GM11168 (cell line): Measurements from ENCODE around the gene SNX20.

Experiments used
- in situ Hi-C: fragments of 300-500 bp; cut with MboI; formaldehyde crosslinking; loops from one replicate; pipeline ENCODE4 v1.12.0; 2022; ENCODE audit warnings: low sequenced_read_pairs; ENCODE audit not compliant: unreplicated experiment

Gene SNX20

DNA sequence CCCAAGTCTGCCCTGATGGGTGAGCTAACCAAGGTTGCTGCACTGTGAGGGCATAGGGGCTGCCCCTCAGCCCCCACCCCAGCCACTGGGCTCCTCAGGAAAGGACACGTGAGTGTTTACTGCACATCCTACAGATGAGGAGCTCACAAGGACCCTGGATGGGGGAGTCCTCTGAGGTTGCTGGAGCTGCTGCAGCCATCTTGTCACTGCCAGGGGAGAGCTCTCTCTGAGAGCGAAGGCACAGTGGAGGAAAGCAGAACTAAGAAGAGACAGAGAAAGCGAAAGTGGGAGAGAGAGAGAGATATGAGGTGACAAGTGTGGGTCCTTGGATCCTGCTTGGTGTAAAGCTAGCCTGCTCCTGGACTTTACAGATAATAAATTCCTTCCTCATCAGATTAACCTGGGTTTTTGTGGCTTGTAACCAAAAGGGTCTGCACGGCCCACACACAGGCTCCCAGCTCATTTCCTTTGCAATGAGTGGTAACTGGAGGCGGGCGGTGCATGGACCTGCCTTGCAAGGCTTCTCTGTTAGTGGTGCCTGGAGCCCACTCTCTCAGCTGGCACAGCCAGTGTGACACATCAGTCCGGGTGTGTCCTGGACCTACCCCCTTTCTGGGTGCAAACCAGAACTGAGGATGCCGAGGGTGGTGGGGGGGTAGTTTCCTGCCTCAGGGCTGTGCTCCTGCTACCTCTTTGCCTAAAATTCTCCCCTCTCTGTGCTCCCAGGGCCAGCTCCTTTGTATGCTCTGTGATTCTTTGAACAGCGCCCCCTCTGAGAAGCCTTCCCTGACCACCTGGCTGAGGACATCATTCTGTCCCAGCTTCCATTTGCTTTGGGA is 14.2 kb downstream of the SNX20 start:
- in situ Hi-C loops, result loop anchor here (10.0 kb wide), 1 partner anchor 138 kb away; no protein-coding TSS in a partner anchor

DNA sequence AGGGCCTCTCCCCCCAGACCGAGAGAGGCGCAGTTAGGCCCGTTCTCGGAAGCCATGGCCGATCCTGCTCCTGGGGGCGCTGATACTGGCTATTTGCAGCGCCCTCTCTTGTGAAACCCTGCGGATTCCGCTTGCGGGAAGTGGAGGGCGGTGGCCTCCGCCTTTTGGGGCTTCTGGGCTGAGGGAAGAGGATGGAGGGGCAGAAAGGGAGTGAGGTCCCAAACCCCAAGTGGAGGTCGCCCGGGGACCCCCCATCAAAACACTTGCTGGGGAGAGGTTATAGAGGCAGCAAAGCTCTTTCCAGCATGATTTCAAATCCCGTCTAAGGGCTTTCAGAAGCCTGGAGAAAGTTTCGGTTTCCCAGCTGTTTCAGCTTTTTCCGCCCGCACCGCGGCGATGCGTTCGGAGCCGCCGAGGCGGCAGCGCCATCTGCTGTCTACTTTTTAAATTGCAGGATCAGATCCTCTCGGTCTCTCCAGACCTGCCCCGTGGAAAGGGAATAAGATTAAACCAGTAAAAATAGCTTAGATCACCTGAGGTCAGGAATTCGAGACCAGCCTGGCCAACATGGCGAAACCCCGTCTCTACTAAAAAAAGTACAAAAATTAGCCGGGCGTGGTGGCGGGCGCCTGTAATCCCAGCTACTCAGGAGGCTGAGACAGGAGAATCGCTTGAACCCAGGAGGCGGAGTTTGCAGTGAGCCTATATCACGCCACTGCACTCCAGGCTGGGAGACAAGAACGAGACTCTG is 15.8 kb downstream of the SNX20 start:
- in situ Hi-C loops, result loop anchor here (10.0 kb wide), 1 partner anchor 139 kb away; no protein-coding TSS in a partner anchor

DNA sequence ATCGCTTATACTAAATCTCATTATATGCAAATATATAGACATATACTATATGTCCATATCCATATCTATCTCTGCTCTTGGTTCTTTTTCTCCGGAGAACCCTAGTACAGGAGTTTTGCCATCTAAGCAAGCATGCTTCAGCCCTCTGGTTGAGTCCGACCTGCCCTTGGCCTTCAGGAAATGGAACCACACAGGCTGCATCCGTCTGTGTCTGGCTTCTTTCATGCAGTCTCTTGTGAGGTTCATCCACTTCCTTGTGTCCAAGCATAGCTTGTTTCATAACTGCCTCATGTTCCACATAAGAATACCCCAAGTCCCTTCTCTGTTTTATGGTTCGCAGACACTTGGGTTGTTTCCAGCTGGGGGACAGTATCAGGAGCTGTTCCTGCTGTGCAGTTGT is 16.8 kb downstream of the SNX20 start:
- in situ Hi-C loops, result loop anchor here (10.0 kb wide), 1 partner anchor 141 kb away; no protein-coding TSS in a partner anchor

DNA sequence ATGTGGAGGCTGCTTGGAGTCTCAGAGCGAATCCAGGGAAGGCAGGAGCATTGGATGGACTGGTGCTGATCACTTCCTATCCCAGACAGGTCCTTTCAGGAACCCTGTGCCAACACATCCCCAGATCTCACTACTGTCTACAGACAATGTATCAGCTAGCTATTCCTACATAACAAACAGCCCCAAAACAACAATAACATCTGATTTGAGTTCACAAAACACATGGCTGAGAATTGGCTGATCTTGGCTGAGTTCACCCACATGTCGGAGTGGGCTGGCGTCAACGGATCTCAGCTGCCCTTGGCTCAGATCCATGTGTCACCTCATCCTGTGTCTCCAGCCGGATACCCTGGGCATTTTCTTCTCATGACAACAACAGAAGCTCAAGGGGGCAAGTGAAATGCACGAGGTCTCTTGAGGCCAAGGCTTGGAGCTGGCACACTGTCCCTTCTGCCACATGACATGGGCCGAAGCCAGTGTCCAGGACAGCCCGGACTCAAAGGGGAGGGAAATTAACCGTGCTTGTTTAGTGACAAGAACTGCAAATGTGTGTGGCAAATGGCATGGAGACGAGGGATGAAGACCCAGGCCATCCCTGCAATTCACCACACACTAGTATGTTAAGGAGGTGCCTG is 18.7 kb downstream of the SNX20 start:
- in situ Hi-C loops, result loop anchor here (10.0 kb wide), 1 partner anchor 142 kb away; no protein-coding TSS in a partner anchor

DNA sequence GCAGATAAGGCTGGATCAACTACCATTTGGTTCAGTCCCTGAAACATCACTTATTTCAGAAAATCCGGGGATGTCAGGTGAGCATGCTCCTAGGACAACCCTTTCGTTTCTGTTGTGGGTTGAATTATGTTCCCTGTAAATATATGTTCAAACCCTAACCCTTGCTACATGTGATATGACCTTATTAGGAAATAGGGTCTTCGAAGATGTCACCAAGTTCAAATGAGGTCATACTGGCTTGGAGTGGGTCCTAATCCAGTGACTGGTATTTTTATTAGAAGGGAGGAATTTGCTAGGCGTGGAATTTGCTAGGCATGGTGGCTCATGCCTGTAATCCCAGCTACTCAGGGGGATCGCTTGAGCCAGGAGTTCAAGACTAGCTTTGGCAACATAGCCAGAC is 21.3 kb downstream of the SNX20 start:
- in situ Hi-C loops, result loop anchor here (10.0 kb wide), 1 partner anchor 145 kb away; no protein-coding TSS in a partner anchor

DNA sequence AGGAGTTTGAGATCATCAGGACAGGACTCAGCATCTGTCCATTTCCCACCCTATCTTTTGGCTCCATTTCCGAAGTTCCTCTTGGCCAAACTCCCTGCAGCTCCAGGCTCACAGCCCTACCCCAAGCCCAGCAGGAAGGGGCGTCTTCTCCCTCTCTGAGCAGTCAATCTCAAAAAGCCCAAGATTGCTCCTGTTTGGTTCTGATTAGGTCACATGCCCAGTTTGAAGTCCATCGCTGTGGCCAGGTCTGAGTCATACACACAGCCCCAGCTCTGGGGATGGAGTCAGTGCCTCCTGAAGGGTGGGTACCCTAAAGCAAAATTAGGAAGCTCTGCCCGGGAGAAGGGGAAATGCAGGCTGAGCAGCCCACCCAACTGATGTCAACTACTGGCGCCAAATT is 23.9 kb downstream of the SNX20 start:
- in situ Hi-C loops, result no loop called here

DNA sequence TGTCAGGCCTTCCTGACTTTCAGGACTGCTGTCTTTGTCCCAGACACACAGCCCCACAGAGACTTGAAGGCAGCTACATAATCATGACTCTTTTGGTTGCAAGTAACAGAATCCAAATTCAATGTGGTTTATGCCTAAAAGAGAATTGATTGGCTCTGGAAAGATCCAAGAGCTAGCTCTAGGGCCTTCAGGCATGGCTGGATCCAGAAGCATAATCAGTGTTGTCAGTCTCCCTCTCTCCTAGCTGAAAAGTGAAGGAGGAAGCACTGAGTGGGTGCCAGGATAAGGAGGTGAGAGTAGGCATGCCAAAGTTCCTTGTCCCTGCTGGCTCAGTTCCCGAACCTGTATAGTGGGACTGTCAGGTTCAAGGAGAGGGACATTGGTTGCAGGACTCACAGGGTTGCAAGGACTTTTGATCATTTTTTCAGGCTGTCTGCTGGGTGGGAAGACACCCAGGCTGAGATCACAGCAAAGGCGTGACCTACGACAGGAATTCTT is 25.5 kb downstream of the SNX20 start:
- in situ Hi-C loops, result no loop called here

DNA sequence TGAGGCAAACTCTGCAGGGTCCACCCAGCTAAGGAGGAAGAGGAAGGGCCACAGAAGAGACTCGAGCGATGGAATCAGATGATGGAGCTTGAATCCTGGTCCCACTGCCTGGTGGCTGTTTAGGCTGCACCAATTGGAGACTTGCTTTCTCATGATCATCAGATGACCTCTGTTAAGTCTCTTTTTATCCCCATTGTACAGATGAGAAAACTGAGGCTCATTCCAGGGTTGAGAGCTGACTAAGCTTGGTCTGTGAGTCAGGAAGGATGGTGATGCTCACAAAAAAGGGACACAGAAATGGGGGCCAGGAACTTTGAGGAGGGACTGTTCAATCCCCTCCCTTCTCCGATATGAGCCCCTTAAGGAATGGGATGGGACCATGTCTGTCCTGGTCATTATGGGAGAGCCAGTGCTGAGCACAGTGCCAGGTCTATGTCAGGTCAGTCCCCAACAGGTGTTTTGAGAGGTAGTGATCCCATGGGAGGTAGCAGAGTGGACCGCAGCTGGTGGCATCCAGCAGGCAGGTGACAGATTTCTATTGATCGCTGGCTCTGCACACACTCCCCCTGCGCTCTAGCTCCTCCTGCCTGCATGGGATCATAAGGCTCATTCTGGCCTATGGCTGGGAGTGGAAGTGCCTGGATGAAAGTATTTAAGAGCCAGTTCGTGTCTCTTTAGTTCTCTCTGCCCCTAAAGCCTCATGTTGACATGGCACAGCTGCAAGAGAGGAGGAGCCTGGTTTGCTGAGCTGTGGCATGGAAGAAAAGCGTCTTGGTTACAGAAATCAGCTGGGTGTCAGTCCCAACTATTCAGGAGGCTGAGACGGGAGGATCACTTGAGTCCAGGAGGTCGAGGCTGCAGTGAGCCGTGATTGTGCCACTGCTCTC is 27.2 kb downstream of the SNX20 start:
- in situ Hi-C loops, result no loop called here

DNA sequence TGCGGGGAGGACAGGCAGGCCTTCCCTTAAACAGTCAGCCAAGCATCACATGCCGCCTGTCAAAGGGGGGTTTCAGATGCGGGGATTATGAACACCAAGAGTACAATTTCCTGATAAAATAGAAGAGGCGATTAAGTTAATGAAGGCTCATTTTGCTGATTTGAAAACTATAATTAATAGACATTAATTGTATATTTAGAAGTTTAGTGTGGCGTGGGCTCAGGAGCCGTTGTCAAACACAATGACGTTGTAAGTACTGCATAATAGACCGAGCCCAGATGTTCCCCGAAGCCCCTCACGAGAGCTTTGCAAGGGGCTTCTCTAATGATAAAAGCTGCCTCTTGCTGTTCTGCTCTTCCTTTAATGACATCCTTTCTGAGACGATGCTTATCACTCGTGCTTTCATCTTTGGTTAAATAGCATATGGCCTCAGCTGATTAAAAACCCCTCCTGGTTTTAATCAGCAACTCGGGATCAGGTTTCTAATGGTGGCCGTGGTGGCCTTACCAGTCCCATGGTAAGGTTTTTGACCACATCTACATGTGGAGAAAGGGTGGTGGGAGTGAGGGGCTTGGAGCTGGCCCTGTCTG is 28.2 kb downstream of the SNX20 start:
- in situ Hi-C loops, result no loop called here

DNA sequence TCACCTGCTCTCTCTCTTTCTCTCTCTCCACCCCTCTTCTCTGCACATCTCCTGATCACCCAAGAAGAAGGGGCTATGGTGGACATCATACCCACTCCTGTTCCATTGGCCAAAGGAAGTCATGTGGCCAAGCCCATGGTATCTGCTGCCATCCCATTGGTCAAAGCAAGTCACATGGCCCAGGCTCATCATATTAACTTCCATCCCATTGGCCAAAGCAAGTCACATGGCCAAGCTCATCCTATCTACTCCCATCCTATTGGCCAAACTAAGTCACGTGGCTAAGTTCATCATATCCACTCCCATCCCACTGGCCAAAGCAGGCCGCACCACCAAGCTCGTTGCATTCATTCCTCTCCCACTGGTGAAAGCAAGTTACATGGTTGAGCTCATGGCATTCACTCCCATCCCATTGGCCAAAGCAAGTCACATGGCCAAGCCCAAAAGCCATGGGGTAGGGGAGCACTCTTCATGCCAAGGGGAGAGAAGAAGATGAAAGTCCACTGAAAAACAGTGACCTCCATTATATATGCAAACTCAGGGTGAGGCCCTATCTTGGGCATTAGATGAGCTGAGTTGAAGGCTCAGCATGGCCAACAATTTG is 29.2 kb downstream of the SNX20 start:
- in situ Hi-C loops, result no loop called here

DNA sequence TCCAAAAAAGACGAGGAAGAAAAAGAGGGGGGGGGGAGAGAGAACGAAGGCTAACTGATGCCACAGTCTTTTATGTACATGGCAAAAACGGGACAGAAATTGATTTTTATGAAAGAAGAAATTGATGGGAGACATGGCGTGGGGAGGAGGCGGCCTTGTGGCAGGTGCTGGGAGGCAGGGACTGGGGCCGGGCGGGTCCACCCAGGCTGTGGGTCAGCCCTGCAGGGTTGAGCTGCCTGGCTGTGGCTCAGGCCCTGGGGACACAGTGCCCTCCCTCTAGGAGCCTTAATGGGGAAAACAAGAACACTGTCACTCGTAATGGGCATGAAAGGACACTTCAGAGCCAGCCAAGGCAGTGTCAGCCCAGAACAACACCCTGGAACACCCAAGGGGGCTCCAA is 34.8 kb downstream of the SNX20 start:
- in situ Hi-C loops, result no loop called here

DNA sequence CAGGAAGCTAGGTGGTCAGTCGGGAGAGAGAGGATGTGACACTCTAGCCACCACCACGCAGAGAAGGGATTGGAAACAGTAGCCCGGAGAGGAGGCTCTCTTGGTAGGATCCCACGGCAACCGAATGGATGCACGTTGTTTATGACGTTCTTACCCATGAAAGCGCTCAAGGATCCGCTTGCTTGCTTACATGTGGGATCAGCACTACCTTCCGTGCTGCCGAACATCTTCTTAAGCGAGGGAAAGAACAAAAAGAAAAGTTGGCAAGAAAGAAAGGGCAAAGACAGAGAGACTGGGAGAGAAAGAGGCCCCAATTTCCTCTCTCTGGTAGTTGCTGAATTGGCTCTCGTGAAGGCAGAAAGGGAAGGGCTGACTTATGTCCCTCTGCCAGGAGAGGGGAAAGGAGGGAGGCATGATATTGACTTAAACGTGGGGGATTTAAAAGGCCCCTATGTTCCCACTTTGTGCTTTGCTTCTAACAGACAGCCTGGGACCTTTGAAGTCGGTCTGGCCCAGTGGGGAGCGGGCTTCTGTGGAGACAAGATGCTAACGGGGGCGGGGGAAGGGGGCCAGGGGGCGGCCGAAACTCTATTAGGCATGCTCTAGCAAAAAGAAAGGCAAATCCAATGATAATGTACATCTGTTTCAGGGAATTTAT is 35.4 kb downstream of the SNX20 start:
- in situ Hi-C loops, result no loop called here

DNA sequence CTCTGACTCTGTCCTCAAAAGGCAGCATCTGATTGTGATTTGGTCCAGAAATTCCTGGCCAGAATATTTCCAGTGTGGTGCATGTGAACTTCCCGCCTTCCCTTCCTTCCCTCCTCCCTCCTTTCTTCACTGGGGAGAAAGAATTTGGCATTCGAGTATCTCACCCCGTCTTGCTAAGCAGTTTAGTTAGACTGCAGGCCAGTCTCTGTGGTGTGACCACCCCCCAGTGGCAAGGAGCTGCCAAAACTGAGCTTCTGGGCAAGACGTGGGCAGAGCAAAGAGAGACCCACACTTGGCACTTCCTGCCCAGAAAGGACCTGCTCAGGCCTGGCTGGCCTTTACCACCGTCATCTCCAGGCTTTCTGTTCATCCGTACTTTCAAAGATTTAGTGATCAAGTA is 36.4 kb downstream of the SNX20 start:
- in situ Hi-C loops, result no loop called here

DNA sequence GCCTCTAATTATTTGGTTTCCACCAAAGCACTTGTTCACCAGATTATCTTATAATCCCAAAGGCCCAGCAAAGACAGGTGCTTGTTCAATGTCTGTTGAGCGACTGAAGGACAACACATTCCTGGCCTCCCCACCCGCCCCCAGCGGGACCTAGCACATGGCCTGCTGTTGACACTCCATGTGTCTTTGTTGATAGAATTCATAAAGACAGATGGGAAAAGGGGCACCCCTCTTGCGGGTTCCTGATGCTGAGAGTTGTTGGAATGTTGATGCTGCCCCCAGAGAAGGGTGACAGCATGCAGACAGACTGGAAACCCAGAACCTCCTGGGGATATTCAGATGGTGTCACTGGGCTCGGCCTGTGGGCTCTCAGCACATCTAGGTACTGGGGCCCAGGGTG is 36.9 kb downstream of the SNX20 start:
- in situ Hi-C loops, result no loop called here

DNA sequence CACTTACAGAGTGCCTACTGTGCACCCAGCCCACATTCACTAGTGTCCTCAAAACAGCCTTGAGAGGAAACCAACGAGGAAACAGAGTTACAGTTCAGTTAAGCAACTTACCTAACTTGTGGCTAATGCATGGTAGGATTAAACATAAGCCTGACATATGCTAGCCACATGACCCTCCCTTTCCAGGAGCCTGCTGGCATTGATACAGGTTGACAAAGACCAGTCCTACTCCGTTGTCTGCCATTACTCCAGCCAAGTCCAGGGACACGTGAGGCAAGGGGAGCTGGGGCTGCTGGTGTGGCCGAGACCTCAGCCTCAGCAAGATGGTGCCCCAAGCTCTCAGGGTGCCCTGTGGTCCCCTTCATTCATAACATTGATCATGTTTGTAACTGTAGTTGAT is 37.9 kb downstream of the SNX20 start:
- in situ Hi-C loops, result no loop called here

DNA sequence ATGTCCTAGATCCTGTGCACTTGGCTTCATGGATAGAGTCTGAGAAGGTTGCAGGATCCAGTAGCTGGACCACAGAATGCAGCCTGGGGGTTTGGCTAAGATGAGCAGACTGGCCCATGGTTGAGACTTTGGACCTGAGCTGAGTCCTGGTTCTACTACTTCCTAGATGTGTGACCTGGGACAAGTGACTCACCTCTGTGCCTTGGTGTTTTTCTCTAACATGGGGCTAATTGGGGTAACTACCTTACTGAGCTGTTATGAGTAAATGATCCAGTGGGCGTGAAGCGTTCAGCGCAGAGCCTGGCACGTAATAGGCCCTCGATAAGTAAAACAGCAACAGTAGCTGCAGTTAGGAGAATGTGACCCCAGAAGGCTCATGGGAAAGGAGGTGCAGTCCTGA is 38.8 kb downstream of the SNX20 start:
- in situ Hi-C loops, result no loop called here

DNA sequence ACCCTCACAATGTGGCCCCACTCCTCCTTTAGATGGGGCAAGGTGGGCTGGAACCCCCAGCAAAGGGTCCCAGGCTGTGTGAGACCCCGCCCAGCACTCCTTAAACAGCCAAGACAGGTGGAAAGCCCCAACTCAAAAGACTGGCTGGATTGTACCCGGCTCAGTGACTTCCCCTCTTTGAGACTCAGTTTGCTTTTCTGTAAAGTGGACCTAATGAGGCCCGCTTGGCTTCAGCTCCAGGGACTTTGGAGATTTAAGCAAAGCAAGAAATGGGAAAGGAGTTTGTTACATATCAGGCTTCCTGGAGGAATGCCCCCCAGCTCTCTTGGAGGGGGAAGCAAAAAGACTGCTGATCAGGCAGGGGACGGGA is 39.3 kb downstream of the SNX20 start:
- in situ Hi-C loops, result no loop called here
